IMR-90 (cell line): ENCODE results near the gene PCNX2. TPM values are rescaled to one million over a fixed set of nuclear protein-coding genes. Genes with fewer than 3 reads are reported as not detected.

Experiments used
- ATAC-seq: fragments of 200-7000 bp; cut with Tn5 transposase; 2 replicates; pipeline ENCODE4 v1.9.1; 2020; ENCODE audit warnings: low read depth, mild to moderate bottlenecking, moderate library complexity
- BruUV-seq: library from RNA; stranded (reverse); fragments of 400-500 nt; replicated peaks from 2 replicates; lab custom pipeline; 2021; lab: Mats Ljungman, UMichigan
- CTCF ChIA-PET: fragments of 300-600 bp; formaldehyde crosslinking; extraction: SDS; loops from one replicate; lab custom pipeline; 2021; ENCODE audit warnings: antibody characterized with exemption; lab: Yijun Ruan, JAX
- POLR2A ChIA-PET: fragments of 300-600 bp; sonication (Branson Sonifier 250); formaldehyde crosslinking; loops from one replicate; lab custom pipeline; 2022; ENCODE audit warnings: antibody characterized with exemption; ENCODE audit not compliant: unreplicated experiment; lab: Charles Lee
- DNase-seq: peaks from one replicate; pipeline ENCODE4 v3.0.0; 2013
- H2AFZ ChIP-seq: replicated peaks from 2 replicates; pipeline ENCODE3; 2013; ENCODE audit warnings: low read length, mild to moderate bottlenecking; ENCODE audit not compliant: poor library complexity
- H2AK5ac ChIP-seq: 2 replicates; pipeline ENCODE4 v1.6.1; 2013; ENCODE audit warnings: low read depth, low read length, inconsistent platforms
- H2AK9ac ChIP-seq: replicated peaks from 2 replicates; pipeline ENCODE3; 2013; ENCODE audit warnings: mild to moderate bottlenecking, low read depth, low read length, moderate library complexity; ENCODE audit not compliant: poor library complexity
- H2BK120ac ChIP-seq: 2 replicates; pipeline ENCODE4 v1.6.1; 2013; ENCODE audit warnings: low read depth, low read length, inconsistent platforms
- H2BK15ac ChIP-seq: 3 replicates; pipeline ENCODE4 v1.6.1; 2013; ENCODE audit warnings: low read depth, low read length, inconsistent platforms
- H2BK20ac ChIP-seq: 2 replicates; pipeline ENCODE4 v1.6.1; 2013; ENCODE audit warnings: low read depth, mild to moderate bottlenecking, inconsistent platforms, low read length, moderate library complexity
- H2BK5ac ChIP-seq: 2 replicates; pipeline ENCODE4 v1.6.1; 2013; ENCODE audit warnings: mild to moderate bottlenecking, low read depth, low read length, inconsistent platforms; ENCODE audit not compliant: poor library complexity, severe bottlenecking
- H3K14ac ChIP-seq: replicated peaks from 2 replicates; pipeline ENCODE4 v1.6.1; 2013; ENCODE audit warnings: low read depth, low read length, inconsistent platforms
- H3K18ac ChIP-seq: 2 replicates; pipeline ENCODE4 v1.6.1; 2013; ENCODE audit warnings: low read depth, low read length, control low read depth
- H3K23ac ChIP-seq: 2 replicates; pipeline ENCODE4 v1.6.1; 2013; ENCODE audit warnings: low read depth, low read length, inconsistent platforms
- H3K27ac ChIP-seq: 2 replicates; pipeline ENCODE4 v1.5.1; 2013; ENCODE audit warnings: mild to moderate bottlenecking, control low read depth, low read length; ENCODE audit not compliant: insufficient read depth
- H3K27me3 ChIP-seq: 2 replicates; pipeline ENCODE4 v1.6.1; 2013; ENCODE audit warnings: low read length; ENCODE audit not compliant: control insufficient read depth, insufficient read depth
- H3K36me3 ChIP-seq: 2 replicates; pipeline ENCODE4 v1.6.1; 2013; ENCODE audit warnings: low read length, mixed read lengths; ENCODE audit not compliant: control insufficient read depth, insufficient read depth
- H3K4ac ChIP-seq: 2 replicates; pipeline ENCODE4 v1.6.1; 2013; ENCODE audit warnings: low read depth, low read length, inconsistent platforms
- H3K4me1 ChIP-seq: 2 replicates; pipeline ENCODE4 v1.6.1; 2013; ENCODE audit warnings: low read length, mixed read lengths; ENCODE audit not compliant: control insufficient read depth, insufficient read depth
- H3K4me2 ChIP-seq: 2 replicates; pipeline ENCODE4 v1.6.1; 2013; ENCODE audit warnings: low read depth, mild to moderate bottlenecking, control low read depth, low read length, moderate library complexity
- H3K4me3 ChIP-seq: 2 replicates; pipeline ENCODE4 v1.5.1; 2013; ENCODE audit warnings: low read depth, mild to moderate bottlenecking, control low read depth, low read length, moderate library complexity; ENCODE audit not compliant: insufficient read depth
- H3K56ac ChIP-seq: 2 replicates; pipeline ENCODE4 v1.6.1; 2013; ENCODE audit warnings: low read length, inconsistent platforms; ENCODE audit not compliant: insufficient read depth; ENCODE audit errors: extremely low read depth
- H3K79me1 ChIP-seq, 2 experiments: 2 replicates each; pipeline ENCODE4 v1.6.1; 2013; ENCODE audit warnings: low read length in 2 of 2, inconsistent platforms in 1 of 2, low read depth in 1 of 2
- H3K9ac ChIP-seq: 2 replicates; pipeline ENCODE4 v1.6.1; 2013; ENCODE audit warnings: low read depth, low read length, control low read depth
- H3K9me1 ChIP-seq: 2 replicates; pipeline ENCODE4 v1.6.1; 2013; ENCODE audit warnings: low read length, inconsistent platforms; ENCODE audit not compliant: insufficient read depth
- H3K9me3 ChIP-seq: 2 replicates; pipeline ENCODE4 v1.6.1; 2013; ENCODE audit warnings: low read length; ENCODE audit not compliant: control insufficient read depth, insufficient read depth
- H4K20me1 ChIP-seq: 2 replicates; pipeline ENCODE4 v1.6.1; 2013; ENCODE audit warnings: low read length, inconsistent platforms; ENCODE audit not compliant: insufficient read depth
- H4K5ac ChIP-seq: 2 replicates; pipeline ENCODE4 v1.6.1; 2013; ENCODE audit warnings: mild to moderate bottlenecking, low read depth, low read length, control low read depth
- H4K8ac ChIP-seq, 2 experiments: 2 replicates each; pipeline ENCODE4 v1.6.1; 2013; ENCODE audit warnings: low read depth in 2 of 2, low read length in 2 of 2, control low read depth in 1 of 2, inconsistent platforms in 1 of 2
- H4K91ac ChIP-seq: 2 replicates; pipeline ENCODE4 v1.6.1; 2013; ENCODE audit warnings: low read depth, low read length, inconsistent platforms; ENCODE audit not compliant: insufficient read depth
- BHLHE40 ChIP-seq: fragments of 150-350 bp; IDR thresholded peaks from 2 replicates; pipeline ENCODE4 v1.6.1; 2016; ENCODE audit warnings: mild to moderate bottlenecking, low read depth, low read length
- CEBPB ChIP-seq: IDR thresholded peaks from 2 replicates; pipeline ENCODE4 v1.6.1; 2012; ENCODE audit warnings: low read depth, low read length, improper control_type of control experiment
- ELK1 ChIP-seq: fragments of 150-350 bp; IDR thresholded peaks from 2 replicates; pipeline ENCODE4 v1.6.1; 2016; ENCODE audit warnings: low read depth, mild to moderate bottlenecking, low read length, moderate library complexity, borderline replicate concordance
- MAFK ChIP-seq: IDR thresholded peaks from 2 replicates; pipeline ENCODE4 v1.6.1; 2012; ENCODE audit warnings: low read depth, low read length, improper control_type of control experiment
- MAZ ChIP-seq: IDR thresholded peaks from 2 replicates; pipeline ENCODE4 v1.6.1; 2012; ENCODE audit warnings: low read depth, mild to moderate bottlenecking, low read length, improper control_type of control experiment, moderate library complexity, borderline replicate concordance
- MXI1 ChIP-seq: IDR thresholded peaks from 2 replicates; pipeline ENCODE4 v1.6.1; 2012; ENCODE audit warnings: low read depth, mild to moderate bottlenecking, low read length, moderate library complexity, borderline replicate concordance
- NFE2L2 ChIP-seq: fragments of 150-350 bp; IDR thresholded peaks from 2 replicates; pipeline ENCODE4 v1.6.1; 2016; ENCODE audit warnings: low read depth, mild to moderate bottlenecking, low read length
- RAD21 ChIP-seq: IDR thresholded peaks from 2 replicates; pipeline ENCODE4 v1.6.1; 2012; ENCODE audit warnings: low read length, improper control_type of control experiment
- RFX5 ChIP-seq: IDR thresholded peaks from 2 replicates; pipeline ENCODE4 v1.8.0; 2012; ENCODE audit warnings: low read depth, mild to moderate bottlenecking, low read length, moderate library complexity
- SMC3 ChIP-seq: fragments of 150-350 bp; IDR thresholded peaks from 2 replicates; pipeline ENCODE4 v1.6.1; 2016; ENCODE audit warnings: low read depth, mild to moderate bottlenecking, antibody characterized with exemption, low read length, moderate library complexity
- USF2 ChIP-seq: fragments of 150-350 bp; IDR thresholded peaks from 2 replicates; pipeline ENCODE4 v1.6.1; 2017; ENCODE audit warnings: mild to moderate bottlenecking, antibody characterized with exemption, low read length, low read depth
- WGBS, 2 experiments: methylation state at CpG; one replicate each; pipeline versions ENCODE4 v1.1.5 to v1.1.7; 2013; ENCODE audit warnings: missing lambda C conversion rate in 2 of 2; ENCODE audit not compliant: insufficient read length in 1 of 2; ENCODE audit errors: extremely low coverage in 2 of 2; 5-methylcytosine and 5-hydroxymethylcytosine counted together
- dilution Hi-C: fragments of 300-500 bp; cut with HindIII; formaldehyde crosslinking; loops from one replicate; pipeline ENCODE4 v1.14.3; 2018; ENCODE audit warnings: low sequenced_read_pairs; ENCODE audit not compliant: unreplicated experiment
- in situ Hi-C: fragments of 300-500 bp; cut with MboI; formaldehyde crosslinking; loops from 3 replicates; pipeline ENCODE4 v1.14.3; 2019; ENCODE audit warnings: low sequenced_read_pairs, inconsistent platforms, mixed read lengths
- intact Hi-C: fragments of 100-400 bp; cut with micrococcal nuclease; formaldehyde crosslinking; loops from 2 replicates; pipeline ENCODE4 v1.10.0; 2022
- polyA plus RNA-seq, 3 experiments: library from polyadenylated mRNA; depleted of rRNA; stranded (reverse); fragments of >200 nt; gene quantifications; 2 replicates each; pipeline ENCODE4 v1.2.3, GENCODE V29; 2012; ENCODE audit warnings: low replicate concordance in 1 of 3
- total RNA-seq: library from RNA; depleted of rRNA; stranded (reverse); fragments of >200 nt; gene quantifications from 2 replicates; pipeline ENCODE4 v1.2.3, GENCODE V29; 2012

PCNX2 gene
- total and polyA plus RNA-seq, 2 of the 4 experiments (the other 2 are of a cell fraction), result 15.9 to 22.6 TPM

GRCh38 chr1:232968391-232968790, 327.1 kb downstream of the PCNX2 start:
- Histone ChIP-seq H3K4me2 (no peak overlapping the region), H4K8ac (no peak overlapping the region), H3K9me1 (0 out of 2 replicates have a peak, but pooled peaks cover 3% of the 10 kb centered on the region), H3K23ac (no peak overlapping the region), H4K5ac (no peak overlapping the region), H3K9me3 (peaks cover 2% of the 10 kb centered on the region; the same call in 1 of the 2 replicates), H3K27me3 (no peaks in the 10 kb centered on the region), H3K4ac (no peak overlapping the region), H3K18ac (no peak overlapping the region; the same call in 1 of the 2 replicates), H3K56ac (no peak overlapping the region), H2AFZ (no peak overlapping the region), H2BK20ac (no peak overlapping the region), H3K4me1 (peaks cover 4% of the 10 kb centered on the region), H4K91ac (no peak overlapping the region), H2BK120ac (no peak overlapping the region), H2AK9ac (no peak overlapping the region), H3K79me1 (no peaks in the 10 kb centered on the region), H3K27ac (no peak overlapping the region), H3K36me3 (peaks cover 30% of the 10 kb centered on the region), H3K14ac (no peak overlapping the region), H2AK5ac (no peak overlapping the region), H3K4me3 (no peak overlapping the region), H4K20me1 (no peaks in the 10 kb centered on the region), H2BK15ac (no peak overlapping the region), H3K9ac (no peak overlapping the region), H2BK5ac (no peak overlapping the region)
- ChIA-PET CTCF (no interaction called here), POLR2A (no interaction called here)
- no CpG with 5 or more reads among the region's 5 CpGs for WGBS, 2 experiments
- TF ChIP-seq ELK1 (no peak), MXI1 (no peak), USF2 (no peak), NFE2L2 (no peak), CEBPB (no peak), SMC3 (no peak), RFX5 (no peak), RAD21 (no peak), MAFK (no peak), MAZ (no peak), BHLHE40 (no peak)
- intact Hi-C loops, result no loop called here
- dilution Hi-C loops, result no loop called here
- DNase-seq (no peak), ATAC-seq (no peak)
- in situ Hi-C loops, result no loop called here
- no TSS peak for BruUV-seq
